SW480 (cell line): ENCODE results near the gene MFAP2.
"Not testable (repeated sequence)": the region's sequence is repeated elsewhere in the genome, so short reads cannot be mapped to it uniquely, and the experiment has no call there.

Experiments used
- DNase-seq: peaks from one replicate; pipeline ENCODE4 v3.0.0-alpha.2; 2016; ENCODE audit warnings: low spot score

The MFAP2 gene

DNA sequence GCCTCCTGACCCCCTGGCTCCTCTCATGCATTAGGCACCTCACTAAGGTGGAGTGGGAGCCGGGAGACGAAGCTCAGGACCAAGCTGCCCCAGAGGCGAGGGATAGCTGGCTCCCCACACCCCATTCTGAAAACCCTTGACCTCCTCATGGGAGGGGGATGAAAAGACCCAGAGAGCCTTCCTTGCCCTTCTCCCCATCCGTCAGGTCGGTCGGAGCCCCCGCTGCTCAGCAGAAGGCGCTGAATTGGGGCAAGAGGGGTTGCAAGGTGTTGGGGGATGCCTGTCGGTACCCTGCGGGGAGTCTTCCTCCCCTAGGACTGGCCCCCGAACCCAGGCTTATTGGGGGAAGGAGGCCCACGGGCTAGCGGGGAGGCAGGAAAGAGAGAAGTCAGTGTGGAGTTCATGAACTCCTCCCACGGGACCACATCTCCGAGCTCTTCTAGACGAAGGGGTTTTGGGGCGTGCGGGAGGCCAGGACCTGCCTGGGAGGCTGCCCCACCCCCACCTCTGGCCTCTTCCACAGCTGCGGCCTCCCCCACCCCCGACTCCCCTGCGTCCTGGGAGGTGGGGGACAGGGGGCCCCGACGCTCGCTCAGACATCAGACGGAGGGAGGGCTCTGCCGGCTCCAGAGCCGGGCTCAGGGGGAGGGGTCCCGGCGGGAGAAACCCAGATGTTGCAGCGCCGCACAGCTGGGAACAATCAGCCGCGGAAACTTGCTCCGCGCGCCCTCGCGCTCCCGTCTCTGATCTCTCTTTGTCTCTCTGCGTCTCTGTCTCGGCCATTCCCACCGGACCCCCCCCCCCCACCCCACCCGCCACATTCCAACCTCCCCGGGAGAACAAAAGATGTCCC lies 719 bp downstream of the MFAP2 start:
- no peak for DNase-seq

GRCh38 chr1:16978567-16979474 lies 1.6 kb downstream of the MFAP2 start:
- DNase-seq = peak; percentile 41

DNA sequence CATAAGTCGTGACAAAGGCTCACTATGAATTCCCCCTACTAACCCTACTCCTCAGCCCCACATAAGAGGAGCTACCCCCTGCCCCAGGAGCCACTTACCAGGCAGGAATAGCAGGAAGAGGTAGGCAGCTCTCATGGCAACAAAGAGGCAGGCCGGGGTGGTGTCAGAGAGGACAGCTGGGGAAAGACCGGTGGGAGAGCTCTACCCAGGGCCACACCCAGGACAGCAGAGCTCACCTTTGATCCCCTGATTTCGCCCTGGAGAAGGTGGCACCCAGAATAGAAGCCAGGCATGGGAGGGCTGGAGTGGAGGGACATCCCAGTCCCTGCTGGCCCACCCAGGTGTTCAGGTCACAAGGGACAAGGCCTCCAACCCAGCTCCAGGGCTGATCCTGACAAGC lies 2.3 kb downstream of the MFAP2 start:
- peak; percentile 81 for DNase-seq

DNA sequence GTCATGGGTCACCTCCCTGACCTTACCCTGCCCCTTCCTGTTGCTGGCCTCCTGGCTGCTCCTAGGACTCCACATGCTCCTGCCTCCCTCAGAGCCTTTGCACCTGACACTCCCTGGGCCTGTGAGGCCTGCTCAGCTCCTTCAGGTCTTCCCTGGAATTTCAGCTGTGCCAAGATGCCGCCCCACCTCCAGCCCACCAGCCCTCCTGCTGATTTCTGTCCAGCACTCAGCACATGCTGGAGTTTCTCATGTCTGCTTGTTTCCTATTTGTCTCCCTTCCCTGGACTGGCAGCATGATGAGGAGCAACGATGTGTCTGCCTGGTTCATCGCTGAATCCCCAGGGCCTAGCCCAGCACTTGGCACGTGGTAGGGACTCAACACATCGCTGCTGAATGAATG lies 3.0 kb downstream of the MFAP2 start:
- no peak for DNase-seq

GRCh38 chr1:16976966-16977365 lies 3.5 kb downstream of the MFAP2 start:
- DNase-seq = no peak

DNA sequence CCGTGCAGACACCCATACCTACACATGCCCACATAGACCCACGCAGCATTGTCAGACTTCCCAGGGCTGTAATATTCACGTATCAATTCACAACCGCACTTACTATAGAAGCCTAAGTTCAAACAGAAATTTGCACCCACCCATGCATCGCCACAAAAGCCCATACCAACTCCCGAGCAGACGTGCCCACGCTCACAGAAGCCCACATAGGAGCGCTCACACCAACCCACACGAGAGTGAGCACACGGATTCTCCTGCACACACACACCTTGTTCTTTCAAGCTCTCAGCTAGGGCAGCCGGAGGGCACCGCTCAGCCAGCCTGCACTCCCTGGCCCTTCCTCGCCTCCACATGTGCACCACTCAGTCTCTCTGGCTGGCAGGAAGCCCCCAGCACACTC lies 4.6 kb downstream of the MFAP2 start:
- DNase-seq = no peak

DNA sequence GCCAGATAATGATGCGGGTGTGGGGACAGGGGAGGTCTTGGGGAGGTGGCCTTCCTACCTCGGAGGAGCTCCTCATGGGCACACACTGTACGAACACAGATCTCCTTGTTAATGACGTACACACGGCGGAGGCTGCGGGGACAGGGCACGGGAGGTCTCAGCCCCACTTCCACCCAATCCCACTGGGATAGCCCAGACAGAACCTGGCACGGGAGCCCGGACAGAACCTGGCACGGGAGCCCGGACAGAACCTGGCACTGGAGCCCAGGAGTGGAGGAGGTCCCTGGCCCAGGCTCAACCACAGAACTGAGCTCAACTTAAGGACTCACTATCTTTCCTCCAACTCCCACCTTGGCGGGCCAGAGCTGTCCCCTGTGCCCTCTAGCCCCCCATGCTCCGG lies 5.2 kb downstream of the MFAP2 start:
- no peak for DNase-seq

DNA sequence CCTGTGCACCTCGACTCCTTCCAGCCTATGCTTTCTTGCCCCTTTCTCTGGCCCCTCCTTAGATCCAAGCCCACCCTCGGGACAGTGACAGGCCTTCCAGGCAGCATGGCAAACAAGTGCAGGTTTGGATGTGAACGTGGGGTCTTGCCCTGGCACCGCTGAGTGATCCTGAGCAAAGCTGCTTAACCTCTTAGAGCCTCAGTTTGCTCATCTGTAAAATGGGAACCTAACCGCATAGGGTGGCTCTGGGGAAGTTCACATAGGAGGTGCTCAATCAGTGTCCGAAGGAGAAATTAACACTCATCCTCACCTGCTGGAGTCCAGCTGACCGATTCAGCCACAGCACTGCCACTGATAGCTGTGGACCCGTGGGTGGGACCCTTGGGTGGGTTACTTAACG lies 7.2 kb downstream of the MFAP2 start:
- DNase-seq = no peak

- DNase-seq = no peak
These were observed 8.1 kb downstream of the MFAP2 start for GRCh38 chr1:16972189-16972895.

DNA sequence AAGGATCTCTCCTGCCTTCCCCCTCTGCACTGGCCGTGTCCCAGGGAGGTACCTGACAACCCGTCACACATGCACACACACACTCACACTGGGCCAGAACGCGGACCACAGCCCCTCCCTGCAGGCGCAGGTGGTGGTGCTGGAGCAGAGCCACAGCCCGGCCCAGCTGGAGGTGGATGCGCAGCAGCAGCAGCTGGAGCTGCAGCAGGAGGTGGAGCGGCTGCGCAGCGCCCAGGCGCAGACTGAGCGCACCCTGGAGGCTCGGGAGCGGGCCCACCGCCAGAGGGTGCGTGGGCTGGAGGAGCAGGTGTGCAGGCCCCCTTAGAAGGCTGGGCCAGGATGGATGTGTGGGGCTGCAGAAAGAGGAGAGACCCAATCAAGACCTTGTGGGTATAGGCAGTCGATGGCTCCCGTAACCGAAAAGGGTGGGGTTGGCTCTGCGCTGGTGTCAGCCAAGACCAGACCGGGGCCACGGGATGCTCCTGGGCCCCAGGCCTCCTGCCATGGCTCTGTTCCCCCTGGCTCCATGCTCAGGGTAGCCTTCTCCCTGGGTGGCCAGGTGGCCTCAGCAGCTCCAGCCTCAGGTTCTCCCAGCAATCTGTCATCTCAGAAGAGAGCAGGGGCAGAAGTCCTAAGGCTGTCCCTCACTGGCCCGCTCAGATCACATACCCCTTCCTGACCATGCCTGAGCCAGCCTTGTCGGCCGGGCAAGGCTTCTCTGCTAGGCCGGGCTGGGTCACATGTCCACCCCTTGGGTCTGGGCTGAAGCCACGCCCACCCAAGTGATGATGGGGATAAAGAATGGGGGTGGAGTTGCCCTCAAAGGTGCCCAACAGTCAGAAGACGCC lies 8.9 kb downstream of the MFAP2 start:
- DNase-seq = peak; percentile 34

DNA sequence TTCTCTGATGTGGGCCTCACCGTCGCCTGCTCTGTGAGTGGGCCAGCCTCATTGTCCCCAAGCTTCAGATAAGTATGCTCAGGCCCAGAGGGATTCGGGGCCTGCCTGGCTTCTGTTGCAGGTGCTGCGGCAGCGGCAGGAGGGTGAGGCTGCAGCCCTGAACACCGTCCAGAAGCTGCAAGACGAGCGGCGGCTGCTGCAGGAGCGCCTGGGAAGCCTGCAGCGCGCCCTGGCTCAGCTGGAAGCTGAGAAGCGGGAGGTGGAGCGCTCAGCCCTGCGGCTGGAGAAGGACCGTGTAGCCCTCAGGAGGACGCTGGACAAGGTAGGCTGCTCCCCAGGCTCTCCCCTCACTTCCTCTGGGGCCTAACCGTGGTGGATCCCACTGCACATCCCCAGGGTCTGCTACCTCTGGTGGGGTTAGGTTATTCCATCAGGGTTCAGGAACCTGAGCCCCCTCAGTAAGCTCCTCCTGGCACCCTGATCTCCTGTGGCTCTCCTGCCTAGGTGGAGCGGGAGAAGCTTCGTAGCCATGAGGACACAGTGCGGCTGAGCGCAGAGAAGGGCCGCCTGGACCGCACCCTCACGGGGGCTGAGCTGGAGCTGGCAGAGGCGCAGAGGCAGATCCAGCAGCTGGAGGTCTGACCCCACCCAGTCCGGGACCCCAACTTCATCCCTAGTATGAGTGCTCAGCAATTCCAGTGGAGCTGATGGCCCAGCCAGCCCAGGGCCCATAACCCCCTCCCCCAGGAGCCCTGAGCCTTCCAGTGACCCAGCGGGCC lies 10.1 kb downstream of the MFAP2 start:
- no peak for DNase-seq

- no peak for DNase-seq
These were observed 10.8 kb downstream of the MFAP2 start for GRCh38 chr1:16969651-16970050.

GRCh38 chr1:16969057-16969611 lies 11.3 kb downstream of the MFAP2 start:
- DNase-seq = no peak

- DNase-seq = no peak
These were observed 12.0 kb downstream of the MFAP2 start for GRCh38 chr1:16968372-16968771.

DNA sequence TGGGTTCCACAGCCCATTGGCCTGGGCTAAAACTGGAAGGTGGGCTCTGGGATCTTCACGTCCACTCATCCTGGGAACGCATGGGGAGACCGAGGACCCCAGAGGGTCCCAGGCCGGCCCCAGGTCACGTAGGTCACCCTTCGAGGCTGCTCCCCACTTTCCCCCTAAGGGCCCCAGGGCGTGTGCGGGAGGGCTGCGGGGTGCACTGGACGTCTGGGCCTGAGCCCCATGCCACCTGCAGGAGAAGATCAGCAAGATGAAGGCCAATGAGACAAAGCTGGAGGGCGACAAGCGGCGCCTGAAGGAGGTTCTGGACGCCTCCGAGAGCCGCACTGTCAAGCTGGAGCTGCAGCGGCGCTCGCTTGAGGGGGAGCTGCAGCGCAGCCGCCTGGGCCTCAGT lies 12.5 kb downstream of the MFAP2 start:
- no peak for DNase-seq

DNA sequence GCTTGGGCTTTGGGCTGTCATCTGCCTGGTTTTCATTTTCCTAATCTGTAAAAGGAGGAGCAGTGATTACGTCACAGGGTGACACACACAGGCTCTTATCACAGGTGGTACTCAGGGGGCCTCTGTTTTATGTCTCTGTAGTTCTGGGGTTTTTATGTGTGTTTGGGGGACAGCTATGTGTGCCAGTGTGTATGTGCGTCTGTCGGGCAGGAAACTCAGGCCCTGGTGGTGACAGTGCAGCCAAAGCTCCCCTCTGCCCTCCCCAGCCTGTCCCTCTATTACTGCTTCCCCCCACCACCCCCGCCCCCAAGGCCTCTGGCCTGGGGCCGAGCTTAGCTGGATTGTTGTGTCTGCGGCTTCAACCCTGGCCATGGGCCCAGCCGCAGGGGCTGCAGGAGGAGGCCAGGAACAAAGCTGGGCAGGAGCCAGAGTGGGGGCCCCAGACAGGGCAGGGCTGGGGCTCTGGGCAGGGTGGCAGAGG lies 13.3 kb downstream of the MFAP2 start:
- DNase-seq = no peak

DNA sequence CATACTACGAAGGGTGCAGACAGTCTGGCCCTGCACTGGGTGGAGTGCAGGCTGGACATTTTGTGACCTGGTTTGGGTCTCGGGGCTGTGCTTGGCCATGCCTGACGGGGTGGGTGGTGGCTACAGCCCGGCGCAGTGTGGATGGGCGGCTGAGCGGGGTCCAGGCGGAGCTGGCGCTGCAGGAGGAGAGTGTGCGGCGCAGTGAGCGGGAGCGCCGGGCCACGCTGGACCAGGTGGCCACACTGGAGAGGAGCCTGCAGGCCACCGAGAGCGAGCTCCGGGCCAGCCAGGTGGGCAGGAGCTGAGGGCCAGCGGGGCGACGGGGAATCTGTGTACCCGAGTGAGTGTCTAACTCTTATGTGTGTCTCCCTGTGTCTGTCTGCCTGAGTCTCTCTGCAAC lies 14.1 kb downstream of the MFAP2 start:
- DNase-seq = no peak

DNA sequence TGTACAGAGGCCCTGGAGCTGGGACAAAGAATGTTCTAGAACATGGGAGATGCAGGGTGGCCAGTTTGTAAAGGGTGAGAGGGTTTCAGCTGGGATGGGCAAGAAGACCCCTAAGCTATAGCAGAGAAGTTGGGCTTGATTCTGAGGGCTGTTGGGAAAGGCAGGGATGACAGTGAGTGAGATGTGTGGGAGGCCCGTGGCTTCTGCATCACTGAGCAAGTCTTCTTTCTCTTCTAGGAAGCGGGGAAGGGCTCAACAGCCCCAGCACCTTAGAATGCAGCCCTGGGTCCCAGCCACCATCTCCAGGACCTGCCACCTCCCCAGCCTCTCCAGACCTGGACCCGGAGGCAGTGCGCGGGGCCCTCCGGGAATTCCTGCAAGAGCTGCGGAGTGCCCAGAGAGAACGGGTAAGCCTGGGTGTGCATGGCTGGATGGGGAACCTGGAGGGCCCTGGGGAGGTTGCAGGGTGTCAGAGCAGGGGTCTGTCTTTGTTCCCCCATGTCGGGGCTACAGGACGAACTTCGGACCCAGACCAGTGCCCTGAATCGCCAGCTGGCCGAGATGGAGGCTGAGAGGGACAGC lies 14.8 kb downstream of the MFAP2 start:
- DNase-seq = no peak

GRCh38 chr1:16964169-16964568 lies 16.3 kb downstream of the MFAP2 start:
- DNase-seq = not testable (repeated sequence)
